Pulmonary artery endothelial cell (primary cell): ENCODE measurements around the gene KCNE2. TPM values are rescaled to one million over a fixed set of nuclear protein-coding genes. Genes with fewer than 3 reads are reported as not detected.

Source experiments
- DNase-seq: peaks from one replicate; pipeline ENCODE4 v3.0.0-alpha.2; 2011; ENCODE audit warnings: low read depth, low spot score
- total RNA-seq: library from RNA; depleted of rRNA; stranded (reverse); fragments of >200 nt; gene quantifications from 2 replicates; pipeline ENCODE4 v1.2.3, GENCODE V29; 2014

Gene KCNE2, protein sequence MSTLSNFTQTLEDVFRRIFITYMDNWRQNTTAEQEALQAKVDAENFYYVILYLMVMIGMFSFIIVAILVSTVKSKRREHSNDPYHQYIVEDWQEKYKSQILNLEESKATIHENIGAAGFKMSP
- not detected in 2 replicates for total RNA-seq

- no peak for DNase-seq
These were observed at the start of gene KCNE2 for GRCh38 chr21:34363733-34364132. KCNE2 (plus strand) TSS chr21:34364006; CDS start chr21:34370479, 6,473 bp downstream.

- DNase-seq, result no peak
These were observed 44.2 kb upstream of the KCNE2 start for GRCh38 chr21:34319585-34319984.

GRCh38 chr21:34320011-34320410, 43.8 kb upstream of the KCNE2 start:
- DNase-seq, result no peak

DNA sequence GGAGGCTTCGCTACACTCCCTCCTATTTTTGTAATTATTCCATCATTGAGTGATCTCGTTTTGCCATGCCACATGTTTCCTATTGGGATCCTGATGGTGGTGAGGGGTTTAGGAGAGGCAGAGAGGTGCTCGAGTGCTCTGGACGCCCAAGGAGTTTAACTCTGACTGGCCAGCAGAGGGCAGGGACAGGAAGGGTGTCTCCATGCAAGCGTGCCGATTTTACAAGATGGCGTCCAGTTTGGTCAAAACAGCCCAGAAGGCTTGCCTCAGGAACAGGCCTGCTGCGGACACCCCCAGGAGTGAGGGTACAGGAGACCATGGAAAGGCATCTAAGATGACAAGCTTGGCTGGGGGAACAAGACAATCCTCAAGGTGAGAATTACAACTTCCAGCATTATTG, 33.8 kb upstream of the KCNE2 start:
- no peak for DNase-seq

- no peak for DNase-seq
These were observed 32.1 kb upstream of the KCNE2 start for GRCh38 chr21:34331726-34332125.

- no peak for DNase-seq
These were observed 31.5 kb upstream of the KCNE2 start for GRCh38 chr21:34332347-34332746.

DNA sequence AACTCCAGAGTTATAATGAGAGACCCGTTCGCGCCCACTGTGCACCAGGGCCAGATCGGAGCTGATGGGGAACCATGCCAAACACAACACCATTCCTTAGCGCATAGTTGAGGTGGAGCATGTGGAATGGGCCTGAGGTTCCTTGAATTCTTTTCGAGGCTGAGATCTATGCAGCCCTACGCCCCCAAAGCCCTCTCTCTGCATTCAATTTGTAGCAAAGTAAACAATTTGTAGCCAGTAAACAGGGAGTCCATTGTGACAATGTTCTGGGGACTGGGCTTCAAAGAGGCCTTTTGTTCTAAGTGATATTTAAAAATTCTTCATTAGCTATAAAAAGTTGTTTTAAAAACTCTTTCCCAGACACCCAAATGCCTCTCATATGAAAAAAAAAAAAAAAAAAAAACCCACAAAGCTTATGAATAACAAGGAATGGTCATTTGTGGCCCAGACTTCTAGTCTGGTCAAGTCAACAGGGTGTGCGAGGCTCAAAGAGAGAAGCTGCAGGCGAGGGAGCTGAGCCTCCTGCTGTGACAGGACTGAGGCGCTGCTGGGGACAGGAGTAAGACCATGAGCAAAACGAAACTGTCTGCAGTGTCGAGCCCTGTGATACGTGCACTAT, 30.6 kb upstream of the KCNE2 start:
- no peak for DNase-seq

- no peak for DNase-seq
These were observed 28.5 kb upstream of the KCNE2 start for GRCh38 chr21:34335316-34335715.

DNA sequence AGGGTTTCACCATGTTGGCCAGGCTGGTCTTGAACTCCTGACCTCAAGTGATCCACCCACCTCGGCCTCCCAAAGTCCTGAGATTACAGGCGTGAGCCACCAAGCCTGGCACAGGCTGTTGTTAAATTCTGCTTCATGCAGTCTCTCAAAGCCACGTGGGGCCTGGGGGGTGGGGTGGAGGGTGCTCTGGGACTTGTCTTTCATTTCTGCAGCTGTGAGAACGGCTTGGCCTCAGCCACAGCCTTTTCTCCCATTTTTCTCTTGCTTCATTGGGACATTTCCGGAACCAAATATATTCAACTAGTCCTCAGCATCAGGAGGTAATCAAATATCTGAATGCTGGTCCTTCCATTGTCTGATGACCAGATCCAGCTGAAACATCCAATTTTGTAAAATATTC, 27.6 kb upstream of the KCNE2 start:
- DNase-seq, result no peak

- no peak for DNase-seq
These were observed 26.9 kb upstream of the KCNE2 start for GRCh38 chr21:34336756-34337391.

- DNase-seq, result no peak
These were observed 26.1 kb upstream of the KCNE2 start for GRCh38 chr21:34337741-34338140.

DNA sequence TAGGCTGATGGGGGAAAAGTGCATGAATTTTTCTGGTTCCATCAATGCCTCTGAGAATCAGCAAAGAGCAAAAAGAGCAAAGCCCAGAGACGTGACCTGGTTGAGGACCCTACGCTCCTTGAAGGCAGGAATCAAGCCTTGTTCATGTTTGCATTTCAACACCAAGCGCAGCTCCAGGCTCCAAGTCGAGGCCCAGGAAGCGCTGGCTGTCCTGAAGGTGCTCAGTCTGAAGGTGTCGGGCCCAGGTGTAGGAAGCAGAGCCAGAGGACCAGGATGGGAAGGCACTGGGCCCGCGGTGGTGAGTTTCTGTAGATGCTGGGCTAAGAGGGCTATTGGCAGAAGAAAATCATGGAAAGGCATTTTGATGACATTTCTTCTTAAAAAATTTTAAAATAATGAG, 25.6 kb upstream of the KCNE2 start:
- no peak for DNase-seq

GRCh38 chr21:34340061-34340460, 23.7 kb upstream of the KCNE2 start:
- no peak for DNase-seq

GRCh38 chr21:34342476-34342875, 21.3 kb upstream of the KCNE2 start:
- DNase-seq, result no peak

GRCh38 chr21:34343347-34343746, 20.5 kb upstream of the KCNE2 start:
- DNase-seq, result no peak

DNA sequence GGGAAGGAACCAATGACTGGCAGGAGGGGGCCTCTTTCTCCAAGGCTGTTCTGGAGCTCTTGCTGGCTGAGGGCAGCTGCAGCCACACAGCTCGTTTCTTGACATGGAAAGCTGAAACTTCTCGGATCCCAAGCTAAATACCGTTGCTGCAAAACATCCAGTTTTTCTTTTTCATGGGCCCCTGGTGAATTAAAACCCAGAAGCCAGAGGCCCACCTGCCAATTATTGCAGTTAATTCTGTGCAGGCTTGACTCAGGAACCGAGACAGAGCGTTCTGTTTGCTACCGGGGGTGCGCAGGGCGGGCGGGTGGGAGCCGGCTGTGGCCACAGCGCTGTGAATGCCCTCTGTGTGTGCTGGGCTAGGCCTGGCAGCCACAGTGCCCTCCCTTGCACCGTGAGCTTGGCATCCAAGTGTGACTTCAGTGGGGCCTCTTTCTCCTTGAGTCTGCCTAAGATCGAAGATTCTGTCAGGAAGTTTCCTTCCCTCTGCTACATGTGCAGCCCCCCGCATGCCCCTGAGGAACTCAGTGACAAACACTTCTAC, 19.9 kb upstream of the KCNE2 start:
- DNase-seq, result no peak

DNA sequence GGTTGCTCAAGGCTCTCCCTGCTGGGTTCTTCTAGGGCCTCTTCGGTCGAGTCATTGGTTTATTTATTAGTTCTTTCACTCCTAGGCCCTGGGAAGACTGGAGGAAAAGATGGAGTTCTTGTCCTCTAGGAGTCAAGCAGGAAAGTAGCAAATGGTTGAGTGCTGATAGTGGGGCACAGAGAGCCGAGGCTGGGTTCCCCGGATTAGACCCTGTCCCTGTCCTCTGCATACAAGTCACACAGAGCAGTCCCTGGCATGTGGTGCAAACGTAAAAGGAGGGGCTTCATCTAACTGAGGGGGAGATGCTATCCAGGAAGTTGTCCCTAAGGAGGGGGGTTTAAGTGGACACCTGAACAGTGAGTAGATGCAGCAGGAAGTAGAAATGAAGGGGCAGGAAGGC, 19.2 kb upstream of the KCNE2 start:
- DNase-seq, result no peak

- DNase-seq, result no peak
These were observed 18.5 kb upstream of the KCNE2 start for GRCh38 chr21:34345091-34345871.

GRCh38 chr21:34345892-34346291, 17.9 kb upstream of the KCNE2 start:
- no peak for DNase-seq

DNA sequence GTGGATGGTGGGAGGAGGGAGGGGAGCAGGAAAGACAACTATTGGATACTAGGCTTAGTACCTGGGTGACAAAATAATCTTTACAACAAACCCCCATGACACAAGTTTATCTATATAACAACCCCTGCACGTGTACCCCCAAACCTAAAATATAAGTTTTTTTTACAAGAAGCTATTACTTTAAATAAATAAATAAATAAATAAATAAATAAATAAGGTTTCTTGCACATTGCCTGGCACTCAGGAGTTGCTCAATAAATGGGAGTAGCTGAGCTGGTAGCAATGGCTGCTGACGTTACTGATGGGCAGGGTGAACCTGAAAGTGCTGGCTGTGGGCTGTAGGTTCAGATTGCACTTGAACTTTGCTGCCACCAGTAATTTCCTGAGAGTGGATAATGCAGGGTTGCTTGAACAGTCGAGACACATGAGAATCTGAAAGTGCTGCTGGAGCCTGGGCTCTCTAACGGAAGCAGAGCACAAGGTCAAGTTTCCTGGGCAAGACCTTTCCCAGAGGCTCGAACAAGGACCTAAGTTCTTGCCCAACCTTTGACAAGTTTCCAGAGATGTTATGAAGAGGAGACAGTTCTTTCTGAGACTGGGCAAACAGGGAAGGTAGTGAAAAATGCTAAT, 14.8 kb upstream of the KCNE2 start:
- no peak for DNase-seq

GRCh38 chr21:34351786-34352241, 12.0 kb upstream of the KCNE2 start:
- no peak for DNase-seq

DNA sequence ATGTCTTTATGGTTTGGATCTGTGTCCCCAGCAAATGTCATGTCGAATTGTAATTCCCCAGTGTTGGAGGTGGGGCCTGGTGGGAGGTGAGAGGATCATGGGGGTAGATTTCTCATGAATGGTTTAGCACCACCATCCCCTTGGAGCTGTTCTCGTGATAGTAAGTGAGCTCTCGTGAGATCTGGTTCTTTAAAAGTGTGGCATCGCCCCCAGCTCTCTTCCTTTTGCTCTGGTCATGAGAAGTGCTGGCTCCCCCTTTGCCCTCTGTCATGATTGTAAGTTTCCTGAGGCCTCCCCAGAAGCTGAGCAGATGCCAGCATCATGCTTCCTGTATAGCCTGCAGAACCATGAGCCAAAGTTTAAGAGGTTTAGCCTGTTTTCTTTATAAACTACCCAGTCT, 11.2 kb upstream of the KCNE2 start:
- no peak for DNase-seq
